Activated T-cell treated with anti-CD3 and anti-CD28 coated beads for 48 hours (primary cell): ENCODE data around the gene SHROOM1.

Source experiments
- DNase-seq: peaks from one replicate; pipeline ENCODE4 v3.0.0-alpha.2; 2020; ENCODE audit warnings: low read depth

Gene SHROOM1

DNA sequence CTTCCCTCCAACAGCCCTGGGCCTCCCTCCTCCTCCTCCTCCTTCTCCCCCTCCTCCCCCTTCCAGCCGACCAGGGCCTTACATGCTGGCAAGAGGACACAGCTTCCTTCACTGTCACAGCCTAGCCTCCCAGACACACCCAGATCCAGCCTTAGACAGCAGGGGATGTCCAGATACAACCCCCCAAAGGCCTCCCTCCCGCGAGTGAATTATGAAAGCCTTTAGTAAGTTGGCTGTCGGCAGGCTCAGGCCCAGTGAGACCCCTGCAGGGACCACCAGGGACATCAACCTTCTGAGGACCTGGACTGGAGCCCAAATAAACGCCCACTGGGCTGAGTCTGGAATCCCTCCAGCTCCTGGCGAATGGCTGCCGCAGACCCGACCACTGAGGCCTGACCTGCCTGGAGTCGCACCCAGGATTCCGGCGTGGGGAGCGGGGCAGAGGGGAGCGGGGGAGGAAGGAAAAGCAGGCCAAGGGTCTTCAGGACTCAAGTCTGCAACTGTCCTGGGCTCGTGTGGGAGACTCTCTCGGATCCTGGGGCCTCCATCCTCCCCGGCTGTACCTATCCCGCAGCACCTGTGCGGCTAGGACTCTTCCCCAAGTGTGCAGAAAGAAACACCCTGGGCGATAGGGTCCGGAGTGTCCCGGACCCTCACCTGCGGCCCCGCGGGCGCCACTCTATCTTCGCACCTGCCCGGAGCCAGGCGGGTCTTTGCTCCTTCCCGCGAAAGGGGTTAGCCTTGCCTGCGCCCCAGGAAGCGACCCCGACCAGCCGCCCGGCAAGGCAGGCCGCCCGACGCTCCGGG, 54.1 kb downstream of the SHROOM1 start:
- DNase-seq = no peak

DNA sequence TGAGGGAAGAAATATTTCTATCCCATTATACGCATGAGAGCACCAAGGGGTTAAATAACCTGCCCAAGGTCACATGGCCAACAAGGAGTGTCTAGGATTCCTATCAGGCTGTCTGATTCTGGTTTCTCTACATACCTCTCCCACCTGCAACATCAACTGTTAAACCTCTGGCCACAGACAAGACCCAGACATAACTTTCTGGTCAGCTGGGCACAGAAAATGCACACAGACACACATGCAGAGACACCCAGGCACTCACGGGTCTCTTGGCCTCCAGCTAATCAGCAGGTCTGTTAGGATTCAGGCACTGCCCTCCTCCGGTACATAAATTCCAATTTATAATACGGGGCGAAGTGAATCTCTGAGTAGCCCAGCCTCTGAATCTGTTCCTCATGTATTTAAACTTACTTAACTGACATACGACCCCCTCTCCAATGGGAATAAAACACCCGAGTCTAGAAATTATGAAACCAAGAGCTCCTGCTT, 54.9 kb downstream of the SHROOM1 start:
- DNase-seq = no peak

DNA sequence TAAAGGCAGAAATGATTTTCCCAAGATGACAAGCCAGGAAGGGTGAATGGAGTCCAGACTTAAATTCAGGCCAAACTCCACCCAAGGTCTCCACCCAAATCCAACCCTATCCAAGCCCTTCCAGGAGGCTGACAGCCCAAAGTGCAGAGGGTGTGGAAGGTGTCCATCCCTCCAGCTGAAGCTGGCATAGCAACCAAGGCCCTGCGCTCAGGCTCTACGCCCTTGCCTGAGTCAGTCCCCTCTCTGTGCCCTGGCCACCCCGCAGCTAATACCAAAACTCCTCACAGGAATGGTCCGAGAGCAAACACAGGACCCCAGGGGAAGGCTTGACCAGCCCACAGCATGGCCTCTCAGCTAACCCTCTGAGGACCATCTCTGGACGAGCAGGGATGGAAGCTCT, 55.6 kb downstream of the SHROOM1 start:
- DNase-seq = no peak

DNA sequence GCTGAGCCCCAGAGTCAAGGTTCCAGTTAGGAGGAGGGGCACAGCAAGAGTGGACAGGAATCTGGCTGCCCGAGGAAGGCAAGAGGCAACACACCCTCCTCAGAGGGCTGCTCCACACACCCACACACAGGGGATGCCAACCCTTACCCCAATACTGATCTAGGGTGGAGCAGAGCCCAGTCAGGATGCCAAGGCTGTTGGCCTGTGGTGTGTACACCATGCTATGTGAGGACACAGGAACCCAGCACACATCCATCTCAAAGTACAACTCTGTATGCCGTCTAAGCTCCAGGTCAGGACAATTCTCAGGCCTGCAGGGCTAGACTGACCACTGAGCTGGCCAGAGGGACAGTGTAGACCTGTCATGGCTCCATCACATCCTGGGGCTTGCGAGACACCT, 56.0 kb downstream of the SHROOM1 start:
- no peak for DNase-seq

DNA sequence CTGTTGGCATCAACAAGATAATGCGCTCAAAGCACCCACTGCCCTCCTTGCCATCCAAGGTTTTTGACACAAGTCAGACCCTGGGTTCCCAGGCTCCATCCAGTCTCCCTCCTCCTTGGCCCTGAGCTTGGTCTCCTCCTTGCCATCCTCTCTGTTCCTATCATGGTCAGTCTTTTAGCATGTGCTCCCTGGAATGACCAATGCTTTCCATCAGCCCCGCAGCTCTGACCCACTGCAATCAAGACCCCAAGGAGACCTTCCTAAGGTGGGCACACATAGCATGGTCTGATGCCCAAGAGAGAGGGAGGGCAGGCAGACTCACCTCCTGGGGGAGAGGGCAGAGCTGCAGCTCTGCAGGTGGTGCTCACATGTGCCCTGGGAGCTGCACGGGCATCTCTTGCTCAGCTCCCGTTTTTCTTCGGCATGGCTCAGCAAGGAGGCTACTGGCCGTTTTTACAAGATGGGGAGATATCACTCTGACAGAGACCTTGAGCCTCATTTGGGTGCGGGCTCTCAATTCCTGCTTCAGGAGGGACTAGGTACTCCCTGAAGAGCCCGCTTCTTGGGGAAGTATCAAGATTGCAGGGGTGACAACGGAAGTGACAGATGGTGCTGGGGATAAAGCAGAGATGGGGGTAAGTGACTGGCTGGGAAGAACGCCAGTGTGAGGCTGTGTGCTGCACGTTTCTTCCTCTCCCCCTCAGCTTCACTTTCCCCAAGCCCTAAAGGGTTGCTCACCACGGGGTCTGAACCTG, 56.7 kb downstream of the SHROOM1 start:
- DNase-seq = no peak

DNA sequence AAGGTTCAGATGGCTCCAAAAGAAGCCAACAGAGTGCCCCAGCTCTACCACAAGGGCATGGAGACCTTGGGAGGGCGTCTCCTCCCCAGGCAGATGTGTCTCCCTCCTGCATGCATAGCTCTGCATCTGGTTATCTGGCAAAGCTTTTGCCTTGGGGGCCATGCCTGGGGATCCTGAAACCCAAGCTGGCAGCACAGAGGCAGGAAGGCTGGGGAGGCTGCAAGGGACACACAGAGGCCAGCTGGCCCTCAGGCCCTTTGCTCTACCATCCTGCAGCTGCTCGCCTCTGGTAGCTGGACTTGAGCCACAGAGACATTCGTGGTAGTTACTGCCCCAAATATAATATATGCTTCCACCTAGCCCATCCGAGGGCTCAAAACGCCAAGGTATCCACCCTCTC, 57.3 kb downstream of the SHROOM1 start:
- DNase-seq = no peak

DNA sequence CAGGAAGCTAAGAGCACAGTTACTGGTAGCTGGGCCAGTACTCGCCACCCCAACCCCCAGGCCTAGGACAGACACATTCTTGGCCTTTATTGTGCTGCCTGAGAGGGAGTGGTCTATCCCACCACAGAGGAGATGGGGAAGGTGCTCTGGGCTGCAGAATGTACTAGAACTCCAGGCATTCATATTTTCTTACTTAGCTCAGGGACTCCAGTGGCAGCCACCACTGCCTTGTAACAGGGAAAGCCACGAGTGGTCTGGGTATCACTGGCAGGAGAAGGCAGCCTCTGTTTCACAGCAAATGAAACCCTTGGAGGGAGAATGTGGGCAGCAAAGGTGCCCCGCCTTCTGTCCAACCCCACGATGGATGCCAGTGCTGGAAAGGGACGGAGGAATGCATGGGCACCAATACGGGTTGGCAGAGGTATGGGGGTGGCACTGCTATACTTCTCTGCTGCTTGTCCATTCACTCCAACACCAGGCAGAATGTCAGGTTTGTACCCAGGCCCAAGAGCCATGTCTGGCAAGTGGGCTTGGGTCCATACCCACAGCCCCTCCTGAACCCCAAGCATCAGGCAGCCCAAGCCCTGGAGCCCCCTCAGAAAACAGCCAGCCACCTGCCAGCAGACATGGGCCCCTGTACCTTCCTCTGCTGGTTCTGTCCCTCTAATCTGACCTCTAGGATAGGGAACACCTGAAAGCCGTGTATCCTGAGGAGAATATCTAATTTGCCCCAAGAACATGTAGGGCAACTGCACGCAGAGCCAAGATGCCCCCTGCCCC, 58.0 kb downstream of the SHROOM1 start:
- no peak for DNase-seq
